ENCODE data around the gene PNCK. TPM values are rescaled to one million over a fixed set of nuclear protein-coding genes. Genes with fewer than 3 reads are reported as not detected.

PNCK gene
- total and polyA plus RNA-seq, 2 donors (not counting 1 experiment from before 2014, with no cell fraction given), result 0.33 TPM; not detected in 1

DNA sequence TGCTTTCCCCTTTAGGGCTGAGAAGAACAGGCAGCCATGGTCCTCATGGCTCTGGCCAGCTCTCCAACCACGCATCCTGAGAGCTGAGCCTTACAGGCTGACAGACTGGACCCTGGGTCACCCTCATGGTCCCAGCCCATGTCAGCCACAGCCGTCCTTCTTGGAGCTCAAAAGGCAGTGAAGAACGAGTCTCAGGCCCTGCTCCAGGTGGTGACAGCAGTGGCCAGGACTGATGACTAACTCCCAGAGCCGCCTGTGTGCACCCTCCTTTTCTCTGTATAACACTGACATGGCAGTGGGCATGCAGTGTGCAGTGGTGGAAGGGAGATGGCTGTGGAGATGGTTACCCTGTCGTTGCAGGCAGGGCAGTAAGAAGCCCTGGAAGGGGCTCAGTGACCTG, 36.9 kb downstream of the PNCK start:
- Histone ChIP-seq H3K36me3 (ENCODE audit: control insufficient read depth, insufficient read depth, low read length) (no peaks in the 10 kb centered on the region), H3K27ac (ENCODE audit: insufficient read depth, low read length) (no peak overlapping the region), H3K27me3 (ENCODE audit: control insufficient read depth, insufficient read depth, low read length) (peaks cover 5% of the 10 kb centered on the region), H3K4me3 (replicated peaks in 1 of 4; ENCODE audit: control extremely low read depth in 1 of 4, insufficient read depth in 1 of 4, low read depth in 3 of 4, low read length in 4 of 4) (no peak overlapping the region), H3K9me3 (ENCODE audit: control insufficient read depth, insufficient read depth, low read depth, low read length) (no peaks in the 10 kb centered on the region), H3K79me2 (ENCODE audit: control insufficient read depth, insufficient read depth, low read length) (no peaks in the 10 kb centered on the region), H3K4me2 (ENCODE audit: extremely low read depth, insufficient read depth, low read length) (no peak overlapping the region), H2AFZ (ENCODE audit: low read length) (no peak overlapping the region), H4K20me1 (ENCODE audit: control insufficient read depth, extremely low read depth, insufficient read depth, low read length) (no peaks in the 10 kb centered on the region), H3K4me1 (ENCODE audit: control insufficient read depth, extremely low read depth, insufficient read depth, low read length) (no peaks in the 10 kb centered on the region), H3K9ac (ENCODE audit: insufficient read depth, low read length) (no peak overlapping the region)
- no peak for TF ChIP-seq EZH2 (IDR thresholded peaks at IDR 0.05; ENCODE audit: low read length, missing control alignments)
- TF ChIP-seq, protein P1, sequence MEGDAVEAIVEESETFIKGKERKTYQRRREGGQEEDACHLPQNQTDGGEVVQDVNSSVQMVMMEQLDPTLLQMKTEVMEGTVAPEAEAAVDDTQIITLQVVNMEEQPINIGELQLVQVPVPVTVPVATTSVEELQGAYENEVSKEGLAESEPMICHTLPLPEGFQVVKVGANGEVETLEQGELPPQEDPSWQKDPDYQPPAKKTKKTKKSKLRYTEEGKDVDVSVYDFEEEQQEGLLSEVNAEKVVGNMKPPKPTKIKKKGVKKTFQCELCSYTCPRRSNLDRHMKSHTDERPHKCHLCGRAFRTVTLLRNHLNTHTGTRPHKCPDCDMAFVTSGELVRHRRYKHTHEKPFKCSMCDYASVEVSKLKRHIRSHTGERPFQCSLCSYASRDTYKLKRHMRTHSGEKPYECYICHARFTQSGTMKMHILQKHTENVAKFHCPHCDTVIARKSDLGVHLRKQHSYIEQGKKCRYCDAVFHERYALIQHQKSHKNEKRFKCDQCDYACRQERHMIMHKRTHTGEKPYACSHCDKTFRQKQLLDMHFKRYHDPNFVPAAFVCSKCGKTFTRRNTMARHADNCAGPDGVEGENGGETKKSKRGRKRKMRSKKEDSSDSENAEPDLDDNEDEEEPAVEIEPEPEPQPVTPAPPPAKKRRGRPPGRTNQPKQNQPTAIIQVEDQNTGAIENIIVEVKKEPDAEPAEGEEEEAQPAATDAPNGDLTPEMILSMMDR (conservative IDR thresholded peaks at IDR 0.05 in 1 of 2, IDR thresholded peaks at IDR 0.05 in 1 of 2; ENCODE audit: low read depth in 1 of 2, low read length in 2 of 2), result no peak
- no peak for DNase-seq (ENCODE audit: low read depth in 2 of 2)

DNA sequence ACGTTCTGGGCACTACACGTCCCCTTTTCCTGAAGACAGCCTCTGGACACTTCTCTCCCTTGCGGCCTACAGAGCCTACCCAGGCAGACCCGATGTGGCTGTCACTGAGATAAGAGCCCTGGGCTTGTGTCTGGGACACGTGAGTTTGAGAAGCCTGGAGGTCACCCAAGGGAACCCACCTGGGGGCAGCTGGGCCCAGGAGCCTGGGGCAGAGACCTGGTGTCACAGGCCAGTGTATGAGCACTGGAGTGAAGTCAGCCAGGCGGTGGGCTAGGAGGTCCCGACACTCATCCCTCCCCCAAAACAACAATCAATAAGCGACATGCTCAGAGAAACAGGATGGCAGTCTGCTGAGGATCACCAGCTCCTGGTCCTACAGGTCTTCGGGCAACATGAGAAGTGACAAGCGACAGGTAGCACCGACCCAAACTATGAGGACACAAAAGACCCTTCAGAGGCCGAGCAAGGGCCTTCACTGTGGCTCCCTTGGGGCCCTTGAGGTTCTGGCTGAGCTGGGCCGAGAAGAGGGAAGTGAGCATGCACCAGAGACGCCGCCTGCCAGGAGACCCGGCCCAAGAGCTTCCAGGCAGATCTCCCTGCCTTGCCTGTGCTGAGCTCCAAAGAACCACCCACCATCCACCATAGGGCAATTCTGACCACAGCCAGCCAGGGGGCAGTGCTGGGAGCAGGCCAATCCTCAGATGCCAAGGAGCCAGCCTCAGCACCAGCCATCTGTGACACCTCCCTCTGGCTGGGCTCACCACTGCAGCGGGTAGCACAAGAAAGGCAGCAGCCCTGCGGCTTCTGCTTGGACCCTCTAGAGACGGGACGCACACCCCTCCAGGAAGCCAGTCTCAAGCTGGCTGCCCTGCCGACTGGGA, 37.6 kb downstream of the PNCK start:
- Histone ChIP-seq H3K9me3 (ENCODE audit: control insufficient read depth, insufficient read depth, low read depth, low read length) (no peaks in the 10 kb centered on the region), H3K4me1 (ENCODE audit: control insufficient read depth, extremely low read depth, insufficient read depth, low read length) (no peaks in the 10 kb centered on the region), H2AFZ (ENCODE audit: low read length) (no peak overlapping the region), H3K27ac (ENCODE audit: insufficient read depth, low read length) (no peak overlapping the region), H3K9ac (ENCODE audit: insufficient read depth, low read length) (no peak overlapping the region), H3K36me3 (ENCODE audit: control insufficient read depth, insufficient read depth, low read length) (no peaks in the 10 kb centered on the region), H3K27me3 (ENCODE audit: control insufficient read depth, insufficient read depth, low read length) (peaks cover 2% of the 10 kb centered on the region), H4K20me1 (ENCODE audit: control insufficient read depth, extremely low read depth, insufficient read depth, low read length) (no peaks in the 10 kb centered on the region), H3K4me2 (ENCODE audit: extremely low read depth, insufficient read depth, low read length) (no peak overlapping the region), H3K79me2 (ENCODE audit: control insufficient read depth, insufficient read depth, low read length) (no peaks in the 10 kb centered on the region), H3K4me3 (replicated peaks in 1 of 4; ENCODE audit: control extremely low read depth in 1 of 4, insufficient read depth in 1 of 4, low read depth in 3 of 4, low read length in 4 of 4) (no peak overlapping the region)
- TF ChIP-seq, protein P1 (conservative IDR thresholded peaks at IDR 0.05 in 1 of 2, IDR thresholded peaks at IDR 0.05 in 1 of 2; ENCODE audit: low read depth in 1 of 2, low read length in 2 of 2), result peak in 1 of 2 donors; percentile 35
- no peak for TF ChIP-seq EZH2 (IDR thresholded peaks at IDR 0.05; ENCODE audit: low read length, missing control alignments)
- DNase-seq (ENCODE audit: low read depth in 2 of 2), result no peak

DNA sequence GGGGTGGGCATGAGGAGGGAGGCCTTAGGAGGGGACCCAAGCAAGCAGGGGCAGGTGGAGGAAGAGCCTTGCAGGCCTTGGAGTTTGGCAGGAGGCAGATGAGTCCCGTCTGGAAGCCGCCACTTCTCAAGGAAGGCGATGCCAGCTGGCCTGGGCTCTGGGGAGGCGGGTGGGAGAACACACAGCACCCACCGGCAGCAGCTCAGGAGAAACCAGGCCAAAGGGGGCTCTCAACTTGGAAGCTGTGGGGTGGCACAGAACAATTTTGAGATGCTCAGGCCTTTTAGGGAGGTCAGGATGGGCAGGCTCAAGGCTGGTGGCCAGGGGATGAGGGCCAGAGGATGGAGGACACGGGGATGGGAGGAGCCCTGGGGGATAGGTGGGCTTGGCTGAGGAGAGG, 38.2 kb downstream of the PNCK start:
- Histone ChIP-seq H3K36me3 (ENCODE audit: control insufficient read depth, insufficient read depth, low read length) (no peaks in the 10 kb centered on the region), H3K79me2 (ENCODE audit: control insufficient read depth, insufficient read depth, low read length) (no peaks in the 10 kb centered on the region), H3K27ac (ENCODE audit: insufficient read depth, low read length) (no peak overlapping the region), H2AFZ (ENCODE audit: low read length) (no peak overlapping the region), H3K4me2 (ENCODE audit: extremely low read depth, insufficient read depth, low read length) (no peak overlapping the region), H4K20me1 (ENCODE audit: control insufficient read depth, extremely low read depth, insufficient read depth, low read length) (no peaks in the 10 kb centered on the region), H3K9ac (ENCODE audit: insufficient read depth, low read length) (no peak overlapping the region), H3K27me3 (ENCODE audit: control insufficient read depth, insufficient read depth, low read length) (peaks cover 2% of the 10 kb centered on the region), H3K9me3 (ENCODE audit: control insufficient read depth, insufficient read depth, low read depth, low read length) (no peaks in the 10 kb centered on the region), H3K4me1 (ENCODE audit: control insufficient read depth, extremely low read depth, insufficient read depth, low read length) (no peaks in the 10 kb centered on the region), H3K4me3 (replicated peaks in 1 of 4; ENCODE audit: control extremely low read depth in 1 of 4, insufficient read depth in 1 of 4, low read depth in 3 of 4, low read length in 4 of 4) (no peak overlapping the region)
- DNase-seq (ENCODE audit: low read depth in 2 of 2), result no peak
- TF ChIP-seq, protein P1 (conservative IDR thresholded peaks at IDR 0.05 in 1 of 2, IDR thresholded peaks at IDR 0.05 in 1 of 2; ENCODE audit: low read depth in 1 of 2, low read length in 2 of 2), result no peak
- no peak for TF ChIP-seq EZH2 (IDR thresholded peaks at IDR 0.05; ENCODE audit: low read length, missing control alignments)
